ENCODE data around the gene HECTD4. TPM values are rescaled to one million over a fixed set of nuclear protein-coding genes. Genes with fewer than 3 reads are reported as not detected.

Gene HECTD4
- total and polyA plus RNA-seq, 9 of the 15 experiments (the other 6 are each of a cell fraction or from before 2014, with no cell fraction given) = 3.5 to 33.3 (median 13.5) TPM

DNA sequence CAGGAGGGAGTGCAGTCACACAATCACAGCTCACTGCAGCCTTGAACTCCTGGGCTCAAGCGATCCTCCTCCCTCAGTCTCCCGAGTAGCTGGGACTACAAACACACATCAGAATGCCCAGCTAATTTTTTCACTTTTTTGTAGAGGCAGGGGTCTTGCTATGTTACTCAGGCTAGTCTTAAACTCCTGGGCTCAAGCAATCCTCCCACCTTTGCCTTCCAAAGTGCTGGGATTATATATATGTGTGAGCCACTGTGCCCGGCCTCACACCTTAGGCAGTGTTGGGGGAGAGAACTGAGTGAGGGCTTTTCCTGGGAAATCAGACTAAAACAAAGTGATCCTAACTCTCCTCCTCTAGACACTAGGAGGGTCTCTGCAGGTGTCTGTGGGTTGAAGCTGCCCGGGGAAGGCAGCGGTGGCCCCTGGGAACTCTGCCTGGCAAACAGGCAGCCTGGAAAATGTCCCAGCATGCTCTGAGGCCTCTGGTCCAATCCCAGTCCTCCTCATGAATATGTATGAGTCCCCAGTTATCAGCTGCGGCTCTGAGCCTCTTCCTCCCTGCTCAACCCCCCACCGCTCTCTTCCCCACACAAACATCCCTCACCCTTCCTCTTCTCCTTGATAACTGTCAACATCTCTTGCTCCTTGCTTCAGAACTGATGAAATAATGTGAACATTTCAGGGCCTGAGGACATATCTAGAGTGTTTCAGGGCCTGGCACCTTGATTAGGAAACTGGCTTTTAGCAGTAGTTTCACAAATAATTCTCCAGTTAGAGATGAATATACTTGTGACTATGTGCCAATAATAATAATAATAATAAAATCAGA is 265.8 kb downstream of the HECTD4 start:
- H3K9ac ChIP-seq (ENCODE audit: insufficient read depth in 1 of 2, low read depth in 2 of 2, low read length in 2 of 2) = peak overlapping the region; percentile 57 to 85; a peak in 3 of 4 replicates
- peak overlapping the region; percentile 94 for H2AFZ ChIP-seq (ENCODE audit: low read depth, low read length)
- in situ Hi-C loops (cut with MboI) (no loop called here), intact Hi-C loops (cut with micrococcal nuclease) (loop anchor here (10.0 kb wide), 1 partner anchor 268 kb away; the partner anchor contains the start of gene HECTD4)
- no peaks in the 10 kb centered on the region for H3K79me2 ChIP-seq (ENCODE audit: control insufficient read depth, insufficient read depth, low read length)
- peaks cover 21 to 25% of the 10 kb centered on the region in 2 experiments for H3K4me1 ChIP-seq (replicated peaks in 1 of 2; ENCODE audit: control insufficient read depth in 2 of 2, insufficient read depth in 2 of 2, low read length in 2 of 2)
- ChIA-PET POLR2A (interaction anchor here (0.6 to 4.0 kb wide), 6 partner anchors 9 to 300 kb away, joined by 3 to 45 read pairs (median 6); partner anchors contain the start of genes NAA25 and TRAFD1), CTCF (ENCODE audit: low intra/inter-chr PET ratio) (no interaction called here)
- TSS peak; percentile 99 for BruUV-seq (replicated peaks)
- peak; percentile 99 for FAIRE-seq
- ATAC-seq = peak; percentile 98
- H3K9me1 ChIP-seq (ENCODE audit: control insufficient read depth, insufficient read depth, low read length) = no peaks in the 10 kb centered on the region
- no peaks in the 10 kb centered on the region for H3K36me3 ChIP-seq (ENCODE audit: control insufficient read depth, insufficient read depth, low read length)
- H3K27me3 ChIP-seq (ENCODE audit: control insufficient read depth in 2 of 2, insufficient read depth in 2 of 2, low read length in 2 of 2) = no peaks in the 10 kb centered on the region
- no peaks in the 10 kb centered on the region for H3K9me3 ChIP-seq (replicated peaks; ENCODE audit: control insufficient read depth, insufficient read depth, low read depth, low read length)
- WGBS (ENCODE audit: insufficient coverage, low coverage, missing lambda C conversion rate) = 12% methylated on average over 7 of the region's 7 CpGs
- no peak overlapping the region for H3K4me3 ChIP-seq
- peak; percentile 70 to 96 (median 80) for DNase-seq (ENCODE audit: extremely low read depth in 1 of 4, low spot score in 3 of 4)
- no peaks in the 10 kb centered on the region for H4K20me1 ChIP-seq (replicated peaks; ENCODE audit: control insufficient read depth, insufficient read depth, low read length)
- peak overlapping the region; percentile 70 for H3K4me2 ChIP-seq (ENCODE audit: insufficient read depth, low read length)
- H3K27ac ChIP-seq (ENCODE audit: extremely low read depth, low read depth, low read length) = peak overlapping the region; percentile 78
- TF ChIP-seq GABPB1 (CRISPR knock-in tag; IDR thresholded peaks at IDR 0.05) (no peak), ZBTB17 (CRISPR knock-in tag; IDR thresholded peaks at IDR 0.05) (0 out of 2 replicates have a peak, but pooled peaks have one; percentile 24), FOXK2 (conservative IDR thresholded peaks at IDR 0.05 in 1 of 2, IDR thresholded peaks at IDR 0.05 in 1 of 2; ENCODE audit: low read depth in 2 of 2) (peak; percentile 76 to 82; a peak in 3 of 4 replicates), IFI16 (CRISPR knock-in tag; IDR thresholded peaks at IDR 0.05) (0 out of 2 replicates have a peak, but pooled peaks have one; percentile 46), ETV6 (IDR thresholded peaks at IDR 0.05; ENCODE audit: borderline replicate concordance in 1 of 2, low read depth in 2 of 2, low read length in 1 of 2) (peak in 1 of 2 experiments; percentile 13; a peak in 1 of 4 replicates), ETV6 (CRISPR knock-in tag; IDR thresholded peaks at IDR 0.05; ENCODE audit: borderline replicate concordance) (no peak), TAL1 (IDR thresholded peaks at IDR 0.05) (peak; percentile 23; the same call in 1 of the 2 replicates), HEY1 (CRISPR knock-in tag; IDR thresholded peaks at IDR 0.05; ENCODE audit: borderline replicate concordance) (no peak), CTBP1 (IDR thresholded peaks at IDR 0.05; ENCODE audit: borderline replicate concordance) (peak; percentile 74; the same call in 1 of the 2 replicates), CBFB (CRISPR knock-in tag; IDR thresholded peaks at IDR 0.05) (no peak), HCFC1 (IDR thresholded peaks at IDR 0.05; ENCODE audit: low read depth, low read length) (peak; percentile 6; the same call in 1 of the 2 replicates), ZNF12 (CRISPR knock-in tag; IDR thresholded peaks at IDR 0.05) (no peak), LCOR (CRISPR knock-in tag; IDR thresholded peaks at IDR 0.05) (0 out of 2 replicates have a peak, but pooled peaks have one; percentile 29), NBN (IDR thresholded peaks at IDR 0.05; ENCODE audit: low read depth) (0 out of 2 replicates have a peak, but pooled peaks have one; percentile 61), RAD21 (CRISPR knock-in tag; conservative IDR thresholded peaks at IDR 0.05 in 1 of 2, IDR thresholded peaks at IDR 0.05 in 1 of 2) (no peak), ZFX (CRISPR knock-in tag; IDR thresholded peaks at IDR 0.05) (peak; percentile 42; the same call in 1 of the 2 replicates), SRSF1 (IDR thresholded peaks at IDR 0.05; ENCODE audit: low read depth, low read length) (no peak), RBBP5 (IDR thresholded peaks at IDR 0.05; ENCODE audit: borderline replicate concordance, insufficient read depth, low read length, poor library complexity, severe bottlenecking) (peak; percentile 58), ZC3H8 (IDR thresholded peaks at IDR 0.05) (peak; percentile 95; the same call in 1 of the 2 replicates), NR2C2 (CRISPR knock-in tag; IDR thresholded peaks at IDR 0.05) (no peak), NR2C2 (tag; IDR thresholded peaks at IDR 0.05) (peak; percentile 49; the same call in 1 of the 2 replicates), PHTF2 (CRISPR knock-in tag; IDR thresholded peaks at IDR 0.05) (no peak), POLR2H (tag; IDR thresholded peaks at IDR 0.05; ENCODE audit: low read depth) (peak; percentile 58; the same call in 1 of the 2 replicates)

All from K562 (cell line).